ENCODE results near the gene ABI3. TPM values are rescaled to one million over a fixed set of nuclear protein-coding genes. Genes with fewer than 3 reads are reported as not detected.
"Not testable (repeated sequence)": the region's sequence is repeated elsewhere in the genome, so short reads cannot be mapped to it uniquely, and the experiment has no call there.

The ABI3 gene
- total RNA-seq, 4 donors from 2014 or later, result 5.9 to 32.9 (median 13.9) TPM

GRCh38 chr17:49255125-49255524 is 44.6 kb downstream of the ABI3 start:
- no peak for TF ChIP-seq CTCF (IDR thresholded peaks at IDR 0.05)
- no peak for TF ChIP-seq POLR2A (IDR thresholded peaks at IDR 0.05)
- Histone ChIP-seq H3K4me3 (no peak overlapping the region), H3K27me3 (no peaks in the 10 kb centered on the region), H3K27ac (no peak overlapping the region), H3K9me3 (no peaks in the 10 kb centered on the region), H3K4me1 (no peaks in the 10 kb centered on the region), H3K36me3 (no peaks in the 10 kb centered on the region)
- intact Hi-C loops (cut with DNase I; ENCODE audit: low total_unique reads), result no loop called here
- DNase-seq, result no peak

- H3K27ac ChIP-seq, result no peak overlapping the region
- no peak overlapping the region for H3K4me3 ChIP-seq
- no peaks in the 10 kb centered on the region for H3K27me3 ChIP-seq
- DNase-seq, result no peak
- intact Hi-C loops (cut with DNase I; ENCODE audit: low total_unique reads), result no loop called here
- H3K9me3 ChIP-seq, result no peaks in the 10 kb centered on the region
- TF ChIP-seq CTCF (IDR thresholded peaks at IDR 0.05) (no peak), POLR2A (IDR thresholded peaks at IDR 0.05) (no peak)
- no peaks in the 10 kb centered on the region for H3K4me1 ChIP-seq
- H3K36me3 ChIP-seq, result no peaks in the 10 kb centered on the region
These were observed 47.9 kb downstream of the ABI3 start for GRCh38 chr17:49258394-49258793.

GRCh38 chr17:49259663-49260010 is 49.1 kb downstream of the ABI3 start:
- no peaks in the 10 kb centered on the region for H3K36me3 ChIP-seq
- TF ChIP-seq CTCF (IDR thresholded peaks at IDR 0.05) (no peak), POLR2A (IDR thresholded peaks at IDR 0.05) (no peak)
- DNase-seq, result no peak
- peak overlapping the region; percentile 27 to 30 for H3K4me3 ChIP-seq
- intact Hi-C loops (cut with DNase I; ENCODE audit: low total_unique reads), result no loop called here
- no peaks in the 10 kb centered on the region for H3K4me1 ChIP-seq
- no peaks in the 10 kb centered on the region for H3K27me3 ChIP-seq
- H3K27ac ChIP-seq, result peak overlapping the region; percentile 42 to 76
- H3K9me3 ChIP-seq, result no peaks in the 10 kb centered on the region

GRCh38 chr17:49260011-49260816 is 49.7 kb downstream of the ABI3 start:
- intact Hi-C loops (cut with DNase I; ENCODE audit: low total_unique reads), result no loop called here
- TF ChIP-seq POLR2A (IDR thresholded peaks at IDR 0.05) (peak in 1 of 2 donors; percentile 9), CTCF (IDR thresholded peaks at IDR 0.05) (no peak)
- no peaks in the 10 kb centered on the region for H3K27me3 ChIP-seq
- H3K27ac ChIP-seq, result peak overlapping the region; percentile 42 to 76
- H3K4me3 ChIP-seq, result peak overlapping the region; percentile 27 to 30
- H3K4me1 ChIP-seq, result no peaks in the 10 kb centered on the region
- H3K9me3 ChIP-seq, result no peaks in the 10 kb centered on the region
- DNase-seq, result peak; percentile 31 to 45
- no peaks in the 10 kb centered on the region for H3K36me3 ChIP-seq

GRCh38 chr17:49260817-49261291 is 50.3 kb downstream of the ABI3 start:
- intact Hi-C loops (cut with DNase I; ENCODE audit: low total_unique reads), result no loop called here
- Histone ChIP-seq H3K9me3 (no peaks in the 10 kb centered on the region), H3K27me3 (no peaks in the 10 kb centered on the region), H3K36me3 (no peaks in the 10 kb centered on the region), H3K27ac (peak overlapping the region; percentile 42 to 76), H3K4me1 (no peaks in the 10 kb centered on the region), H3K4me3 (peak overlapping the region; percentile 27 to 30)
- peak; percentile 20 to 32 for DNase-seq
- TF ChIP-seq POLR2A (IDR thresholded peaks at IDR 0.05) (no peak), CTCF (IDR thresholded peaks at IDR 0.05) (no peak)

GRCh38 chr17:49261540-49261939 is 51.0 kb downstream of the ABI3 start:
- H3K27me3 ChIP-seq; DNase-seq; H3K27ac ChIP-seq; H3K36me3 ChIP-seq; intact Hi-C loops (cut with DNase I; ENCODE audit: low total_unique reads); H3K4me3 ChIP-seq; H3K4me1 ChIP-seq; H3K9me3 ChIP-seq: not testable (repeated sequence)
